ENCODE data around the gene MANF.

DNA sequence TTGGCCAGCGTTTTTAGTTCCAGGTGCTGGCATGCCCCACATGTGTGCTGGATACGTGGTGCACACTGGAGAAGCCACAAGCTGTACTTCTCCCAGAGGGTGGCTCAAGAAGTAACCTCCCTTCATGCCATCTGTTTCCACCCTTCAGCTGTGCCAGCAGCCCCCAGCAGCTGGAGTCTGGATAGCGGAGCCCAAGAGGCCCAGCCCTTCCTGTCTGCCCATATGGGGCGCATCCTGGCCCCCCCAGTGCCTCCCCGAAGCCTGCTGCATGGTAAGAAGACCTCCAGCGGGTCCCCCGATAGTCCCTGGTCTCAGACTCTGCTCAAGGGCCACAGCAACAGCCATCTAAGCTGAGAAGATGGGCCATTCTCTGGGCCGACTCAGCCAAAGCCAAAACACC lies 5.8 kb upstream of the MANF start:
- TF ChIP-seq POLR2A (IDR thresholded peaks at IDR 0.05; ENCODE audit: low read depth, low read length) (no peak), SMC3 (IDR thresholded peaks at IDR 0.05; ENCODE audit: low read depth, low read length) (no peak), MAZ (IDR thresholded peaks at IDR 0.05; ENCODE audit: borderline replicate concordance, low read depth, low read length) (no peak)
- TF ChIP-seq, protein P1, sequence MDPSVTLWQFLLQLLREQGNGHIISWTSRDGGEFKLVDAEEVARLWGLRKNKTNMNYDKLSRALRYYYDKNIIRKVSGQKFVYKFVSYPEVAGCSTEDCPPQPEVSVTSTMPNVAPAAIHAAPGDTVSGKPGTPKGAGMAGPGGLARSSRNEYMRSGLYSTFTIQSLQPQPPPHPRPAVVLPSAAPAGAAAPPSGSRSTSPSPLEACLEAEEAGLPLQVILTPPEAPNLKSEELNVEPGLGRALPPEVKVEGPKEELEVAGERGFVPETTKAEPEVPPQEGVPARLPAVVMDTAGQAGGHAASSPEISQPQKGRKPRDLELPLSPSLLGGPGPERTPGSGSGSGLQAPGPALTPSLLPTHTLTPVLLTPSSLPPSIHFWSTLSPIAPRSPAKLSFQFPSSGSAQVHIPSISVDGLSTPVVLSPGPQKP (IDR thresholded peaks at IDR 0.05; ENCODE audit: borderline replicate concordance, low read depth, low read length), result no peak

All from IMR-90 (cell line).